HepG2 (cell line): ENCODE measurements around the gene VDAC2. TPM values are rescaled to one million over a fixed set of nuclear protein-coding genes. Genes with fewer than 3 reads are reported as not detected.
A peak's percentile ranks its signal among the peaks of the same experiment; 100 is the strongest.

Experiments used
- ARID5B ChIP-seq: IDR thresholded peaks from 2 replicates; pipeline ENCODE4 v1.4.0; 2020; ENCODE audit warnings: mild to moderate bottlenecking, missing genetic modification reagents
- BCL3 ChIP-seq: sonication (generic); formaldehyde crosslinking; IDR thresholded peaks from 2 replicates; pipeline ENCODE4 v1.5.1; 2020; ENCODE audit warnings: mild to moderate bottlenecking, missing genetic modification reagents, moderate library complexity
- CBX5 ChIP-seq: sonication (generic); formaldehyde crosslinking; IDR thresholded peaks from 2 replicates; pipeline ENCODE4 v1.4.0; 2020; ENCODE audit warnings: missing genetic modification reagents, borderline replicate concordance
- HNF1B ChIP-seq: sonication (generic); formaldehyde crosslinking; IDR thresholded peaks from 2 replicates; pipeline ENCODE4 v1.5.1; 2020; ENCODE audit warnings: mild to moderate bottlenecking, moderate library complexity, missing genetic modification reagents
- MBNL3 ChIP-seq: fragments of 250-450 bp; sonication (Bioruptor Pico); conservative IDR thresholded peaks from 2 replicates; pipeline ENCODE4 v1.8.0; 2022; ENCODE audit warnings: mild to moderate bottlenecking, inconsistent platforms
- NCOR1 ChIP-seq: fragments of 200-600 bp; sonication (generic); IDR thresholded peaks from 2 replicates; pipeline ENCODE4 v1.7.0; 2017; ENCODE audit warnings: antibody characterized with exemption, low read length, borderline replicate concordance
- NR2C2 ChIP-seq: sonication (generic); formaldehyde crosslinking; IDR thresholded peaks from 2 replicates; pipeline ENCODE4 v1.4.0; 2020; ENCODE audit warnings: missing genetic modification reagents, mild to moderate bottlenecking, moderate library complexity, borderline replicate concordance
- ZNF329 ChIP-seq: sonication (generic); formaldehyde crosslinking; IDR thresholded peaks from 2 replicates; pipeline ENCODE4 v1.9.0; 2021; ENCODE audit warnings: low read depth, mild to moderate bottlenecking, missing genetic modification reagents
- ZNF33B ChIP-seq: sonication (generic); formaldehyde crosslinking; IDR thresholded peaks from 2 replicates; pipeline ENCODE4 v1.5.1; 2020; ENCODE audit warnings: mild to moderate bottlenecking, missing genetic modification reagents
- ZNF550 ChIP-seq: sonication (generic); formaldehyde crosslinking; IDR thresholded peaks from 2 replicates; pipeline ENCODE4 v1.4.0; 2020; ENCODE audit warnings: mild to moderate bottlenecking, missing genetic modification reagents, borderline replicate concordance
- ZUFSP ChIP-seq: sonication (generic); formaldehyde crosslinking; IDR thresholded peaks from 2 replicates; pipeline ENCODE4 v1.9.0; 2021; ENCODE audit warnings: missing genetic modification reagents, mild to moderate bottlenecking, borderline replicate concordance
- polyA plus RNA-seq, 8 experiments: library from polyadenylated mRNA; depleted of rRNA in 3 of 8; stranded (reverse) in 7 of 8; unstranded in 1 of 8; fragments of >200 nt; fragmentation: Illumina TruSeq in 4 of 8; extraction: Trizol in 4 of 8; gene quantifications; 2 replicates each; pipeline versions ENCODE4 v1.2.1 to v1.2.3, GENCODE V29; 2011 to 2016; ENCODE audit warnings: low read depth in 4 of 8, missing spikeins in 1 of 8, mixed read lengths in 1 of 8; ENCODE audit not compliant: insufficient read depth in 1 of 8
- total RNA-seq, 5 experiments: library from RNA; depleted of rRNA; stranded (reverse); fragments of >200 nt; fragmentation: Illumina TruSeq; extraction: Trizol; gene quantifications; 2 replicates each; pipeline ENCODE4 v1.2.3, GENCODE V29; 2016; ENCODE audit warnings: low read depth in 1 of 5
- TF ChIP-seq, protein P1 (sequence below), 2 experiments: sonication (generic) in 1 of 2; formaldehyde crosslinking in 1 of 2; IDR thresholded peaks; 2 replicates each; pipeline versions ENCODE4 v1.4.0 to v1.6.1; 2018 to 2020; ENCODE audit warnings: missing genetic modification reagents in 2 of 2, borderline replicate concordance in 1 of 2, low read depth in 1 of 2, mild to moderate bottlenecking in 1 of 2, missing biosample characterization in 1 of 2
- TF ChIP-seq, protein P2 (sequence below): sonication (generic); formaldehyde crosslinking; IDR thresholded peaks from 2 replicates; pipeline ENCODE4 v1.8.0; 2022; ENCODE audit warnings: missing genetic modification reagents, mild to moderate bottlenecking, moderate library complexity, borderline replicate concordance

Gene VDAC2
- total and polyA plus RNA-seq, 2 of the 13 experiments (the other 11 are each of a cell fraction or from before 2014, with no cell fraction given), result 67.9 to 222 TPM

- TF ChIP-seq, protein P1, sequence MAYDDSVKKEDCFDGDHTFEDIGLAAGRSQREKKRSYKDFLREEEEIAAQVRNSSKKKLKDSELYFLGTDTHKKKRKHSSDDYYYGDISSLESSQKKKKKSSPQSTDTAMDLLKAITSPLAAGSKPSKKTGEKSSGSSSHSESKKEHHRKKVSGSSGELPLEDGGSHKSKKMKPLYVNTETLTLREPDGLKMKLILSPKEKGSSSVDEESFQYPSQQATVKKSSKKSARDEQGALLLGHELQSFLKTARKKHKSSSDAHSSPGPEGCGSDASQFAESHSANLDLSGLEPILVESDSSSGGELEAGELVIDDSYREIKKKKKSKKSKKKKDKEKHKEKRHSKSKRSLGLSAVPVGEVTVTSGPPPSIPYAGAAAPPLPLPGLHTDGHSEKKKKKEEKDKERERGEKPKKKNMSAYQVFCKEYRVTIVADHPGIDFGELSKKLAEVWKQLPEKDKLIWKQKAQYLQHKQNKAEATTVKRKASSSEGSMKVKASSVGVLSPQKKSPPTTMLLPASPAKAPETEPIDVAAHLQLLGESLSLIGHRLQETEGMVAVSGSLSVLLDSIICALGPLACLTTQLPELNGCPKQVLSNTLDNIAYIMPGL (CRISPR knock-in tag; IDR thresholded peaks at IDR 0.05; ENCODE audit: borderline replicate concordance in 1 of 2, low read depth in 1 of 2), result no peak
- TF ChIP-seq CBX5 (CRISPR knock-in tag) (no peak), ZNF550 (no peak), NR2C2 (CRISPR knock-in tag) (0 out of 2 replicates have a peak, but pooled peaks have one; percentile 16), ZUFSP (CRISPR knock-in tag) (no peak), MBNL3 (CRISPR knock-in tag) (no peak), NCOR1 (no peak), ZNF329 (CRISPR knock-in tag) (no peak), HNF1B (CRISPR knock-in tag) (no peak), ZNF33B (no peak), BCL3 (CRISPR knock-in tag) (peak; percentile 86), ARID5B (peak; percentile 63)
- TF ChIP-seq, protein P2, sequence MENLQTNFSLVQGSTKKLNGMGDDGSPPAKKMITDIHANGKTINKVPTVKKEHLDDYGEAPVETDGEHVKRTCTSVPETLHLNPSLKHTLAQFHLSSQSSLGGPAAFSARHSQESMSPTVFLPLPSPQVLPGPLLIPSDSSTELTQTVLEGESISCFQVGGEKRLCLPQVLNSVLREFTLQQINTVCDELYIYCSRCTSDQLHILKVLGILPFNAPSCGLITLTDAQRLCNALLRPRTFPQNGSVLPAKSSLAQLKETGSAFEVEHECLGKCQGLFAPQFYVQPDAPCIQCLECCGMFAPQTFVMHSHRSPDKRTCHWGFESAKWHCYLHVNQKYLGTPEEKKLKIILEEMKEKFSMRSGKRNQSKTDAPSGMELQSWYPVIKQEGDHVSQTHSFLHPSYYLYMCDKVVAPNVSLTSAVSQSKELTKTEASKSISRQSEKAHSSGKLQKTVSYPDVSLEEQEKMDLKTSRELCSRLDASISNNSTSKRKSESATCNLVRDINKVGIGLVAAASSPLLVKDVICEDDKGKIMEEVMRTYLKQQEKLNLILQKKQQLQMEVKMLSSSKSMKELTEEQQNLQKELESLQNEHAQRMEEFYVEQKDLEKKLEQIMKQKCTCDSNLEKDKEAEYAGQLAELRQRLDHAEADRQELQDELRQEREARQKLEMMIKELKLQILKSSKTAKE (CRISPR knock-in tag), result no peak
These were observed 21.1 kb upstream of the VDAC2 start (continued) for GRCh38 chr10:75189266-75190096.
